T47D (cell line): Measurements from ENCODE around the gene NAP1L1.

Experiments used
- DNase-seq, 2 experiments: peaks; one replicate each; pipeline versions ENCODE4 v3.0.0 to v3.0.0-alpha.2; 2011 to 2012; ENCODE audit warnings: low read depth in 1 of 2, low spot score in 1 of 2
- JUND ChIP-seq: IDR thresholded peaks from 2 replicates; pipeline ENCODE4 v1.6.1; 2012; ENCODE audit warnings: low read depth
- in situ Hi-C: cut with HindIII; loops from 2 replicates; pipeline ENCODE4 v1.10.0; 2016; ENCODE audit warnings: low sequenced_read_pairs, low pct_unique_long_range_greater_than_20kb

The NAP1L1 gene

DNA sequence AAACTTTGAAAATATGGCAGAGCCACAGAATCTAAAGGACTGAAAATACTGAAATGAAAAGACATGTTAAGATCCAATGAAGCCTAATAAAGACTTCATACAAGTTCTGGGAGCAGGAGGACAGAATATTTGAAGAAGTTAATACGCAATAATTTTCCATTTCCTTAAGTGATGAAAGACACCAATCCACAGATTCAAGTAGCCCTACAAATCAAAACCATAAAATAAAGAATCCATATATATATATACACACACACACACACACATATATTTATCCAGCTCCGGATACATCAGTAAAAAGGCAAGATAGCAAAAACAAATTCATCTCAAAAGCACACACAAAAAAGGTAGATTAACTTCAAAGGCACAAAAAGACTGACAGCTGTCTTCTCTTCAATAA is 5.7 kb downstream of the NAP1L1 start:
- in situ Hi-C loops, result no loop called here
- DNase-seq, result no peak
- no peak for TF ChIP-seq JUND

DNA sequence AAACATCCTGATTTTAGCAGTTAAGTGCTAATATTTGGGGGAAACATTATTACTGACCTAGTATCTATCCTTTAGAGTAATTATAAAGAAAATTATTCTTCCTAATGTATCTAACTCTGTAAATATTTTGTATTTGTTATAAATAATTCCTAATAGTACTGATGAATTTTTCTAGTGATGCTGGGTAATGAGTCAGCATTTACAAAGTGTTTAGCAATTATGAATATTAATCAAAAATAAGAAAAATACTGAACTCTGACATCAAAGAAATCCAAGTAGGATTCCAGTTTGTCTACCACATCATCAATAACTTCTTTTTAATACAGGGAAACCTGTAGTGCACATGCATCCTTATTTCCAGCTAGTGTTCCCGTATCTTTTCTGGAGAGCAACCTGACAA is 9.0 kb downstream of the NAP1L1 start:
- TF ChIP-seq JUND, result no peak
- in situ Hi-C loops, result no loop called here
- no peak for DNase-seq

DNA sequence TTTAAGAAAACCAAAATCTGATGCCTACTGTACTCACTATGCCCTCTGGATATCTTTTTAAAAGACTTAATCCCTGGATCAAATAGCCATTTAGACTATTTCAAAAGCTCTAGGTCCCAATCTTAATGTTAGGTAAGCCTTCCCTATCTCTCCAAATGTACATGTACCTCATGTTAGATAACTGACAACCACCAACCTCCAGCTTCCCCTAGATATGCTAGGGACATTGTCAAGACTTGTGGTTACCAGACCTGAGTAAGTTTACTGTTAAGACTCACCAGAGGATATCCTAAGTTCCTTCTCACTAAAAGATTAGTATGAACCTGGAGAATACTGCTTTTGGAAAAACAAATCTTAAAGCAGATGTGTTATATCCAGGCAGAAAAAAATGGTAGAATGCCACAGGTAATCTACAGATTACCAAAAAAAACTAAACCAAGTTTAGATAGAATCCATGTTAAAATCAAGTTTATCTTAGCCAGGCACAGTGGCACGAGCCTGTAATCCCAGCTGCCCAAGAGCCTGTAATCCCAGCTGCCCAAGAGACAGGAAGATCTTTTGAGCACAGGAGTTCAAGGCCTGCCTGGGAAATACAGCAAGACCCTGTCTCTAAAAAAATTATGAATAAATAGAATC is 9.7 kb downstream of the NAP1L1 start:
- no peak for DNase-seq
- TF ChIP-seq JUND, result no peak
- in situ Hi-C loops, result no loop called here

DNA sequence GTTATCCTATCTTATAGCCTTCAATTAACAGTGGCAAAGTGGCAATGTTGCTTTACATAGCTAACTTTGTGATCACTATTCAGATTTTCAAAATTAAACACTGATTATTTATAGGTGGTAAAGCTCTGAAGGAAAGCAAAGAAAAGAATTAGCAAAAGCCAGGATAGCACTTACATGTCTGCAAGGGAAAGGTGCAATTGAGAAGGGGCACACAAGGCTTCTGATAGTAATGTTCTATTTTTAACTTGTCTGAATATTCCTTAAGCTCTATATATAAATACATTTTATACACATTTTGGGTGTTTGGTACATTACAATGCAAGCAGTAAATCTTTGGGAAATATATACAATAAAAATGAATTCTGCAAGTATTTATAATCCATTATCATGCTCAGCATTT is 10.9 kb downstream of the NAP1L1 start:
- DNase-seq, result no peak
- in situ Hi-C loops, result no loop called here
- no peak for TF ChIP-seq JUND

DNA sequence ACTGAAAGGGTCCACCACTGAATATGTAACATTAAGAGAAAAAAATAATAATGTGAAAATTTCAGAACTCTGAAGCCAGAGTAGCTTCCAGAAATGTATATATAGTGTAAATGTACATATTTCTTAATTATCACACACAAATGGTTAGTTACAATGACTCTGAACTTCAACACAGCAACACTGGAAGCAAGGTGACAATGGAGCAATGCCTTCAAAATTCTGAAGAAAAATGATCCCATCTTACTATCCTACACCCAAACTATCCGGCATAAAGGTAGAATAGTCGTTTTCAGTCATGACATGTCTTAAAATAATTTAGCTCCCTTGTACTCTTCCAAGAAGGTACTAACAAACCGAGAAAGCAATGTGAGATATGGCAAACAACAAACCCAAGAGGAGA is 11.9 kb downstream of the NAP1L1 start:
- TF ChIP-seq JUND, result no peak
- no peak for DNase-seq
- in situ Hi-C loops, result no loop called here

DNA sequence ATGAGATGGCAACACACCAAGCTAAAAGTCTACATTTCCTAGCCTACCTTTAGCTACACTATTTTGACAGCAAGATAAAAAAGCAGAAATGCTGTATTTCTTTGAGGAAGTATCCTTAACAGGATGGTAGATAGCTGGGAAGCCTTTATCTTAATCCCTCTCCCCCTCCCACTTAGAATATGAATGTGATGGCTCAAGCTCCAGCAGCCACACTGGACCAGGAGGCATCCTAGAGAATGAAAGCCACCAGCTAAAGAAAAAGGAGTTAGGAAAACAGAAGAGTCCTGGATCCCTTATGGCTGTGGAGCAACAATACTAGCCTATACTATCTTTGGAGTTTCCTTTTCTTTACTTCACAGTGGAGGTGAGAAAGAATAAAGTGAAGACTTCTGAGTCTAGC is 15.1 kb downstream of the NAP1L1 start:
- in situ Hi-C loops, result no loop called here
- DNase-seq, result no peak
- TF ChIP-seq JUND, result no peak

DNA sequence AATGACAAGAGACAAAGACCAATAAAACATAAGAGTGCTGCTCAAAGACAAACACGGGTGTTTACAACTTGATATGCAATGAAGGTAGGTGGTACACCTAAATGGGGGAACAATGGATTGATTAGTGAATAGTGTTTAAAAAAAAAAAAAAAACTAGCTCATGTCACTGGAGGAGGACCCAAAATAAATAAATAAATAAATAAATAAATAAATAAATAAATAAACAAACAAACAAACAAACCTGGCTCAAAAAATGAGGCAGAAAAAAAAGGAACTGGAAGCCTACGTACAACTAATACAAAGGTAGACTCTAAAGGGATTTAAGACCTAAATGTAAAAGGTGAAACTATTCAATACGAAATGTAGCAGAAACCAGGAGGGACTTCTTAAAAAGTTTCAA is 18.6 kb downstream of the NAP1L1 start:
- TF ChIP-seq JUND, result no peak
- no peak for DNase-seq
- in situ Hi-C loops, result no loop called here

DNA sequence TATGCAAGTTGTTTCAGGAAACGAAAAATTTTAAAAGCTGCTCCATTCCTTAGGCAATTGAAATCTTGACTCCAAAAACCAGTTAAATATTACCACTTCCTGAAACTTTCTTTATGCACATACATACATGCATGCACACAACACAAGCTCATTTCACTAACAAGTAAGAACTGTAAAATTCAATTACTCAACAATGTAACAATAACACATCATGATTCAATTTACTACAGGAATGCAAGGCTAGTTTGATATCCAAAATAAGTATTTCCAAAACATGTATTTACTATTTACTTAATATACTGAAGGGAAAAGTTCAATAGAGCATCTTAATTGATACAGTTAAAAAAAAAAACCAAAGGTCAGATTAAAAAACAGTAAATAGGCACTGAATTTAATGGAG is 19.6 kb downstream of the NAP1L1 start:
- no peak for DNase-seq
- in situ Hi-C loops, result no loop called here

DNA sequence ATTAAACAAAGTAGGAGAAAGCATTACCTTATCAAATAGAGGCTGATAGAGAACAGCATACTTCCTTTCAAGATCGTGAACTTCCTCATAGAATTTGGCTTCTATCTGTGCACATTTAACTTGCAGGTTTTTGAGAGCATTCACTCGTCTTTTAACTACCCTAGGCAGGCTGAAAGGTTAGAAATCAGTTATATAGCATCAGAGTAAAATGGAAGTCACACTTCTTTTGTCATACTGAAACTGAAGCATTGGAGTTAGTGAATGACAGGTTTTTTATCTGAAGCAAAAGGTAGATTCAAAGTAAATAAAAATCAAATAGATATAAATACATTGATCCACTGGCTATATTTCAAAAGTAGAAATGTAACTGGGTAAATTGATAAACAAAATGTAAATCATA is 24.4 kb downstream of the NAP1L1 start:
- TF ChIP-seq JUND, result no peak
- in situ Hi-C loops, result no loop called here
- DNase-seq, result no peak

More for the DNA sequence above, 19.6 kb downstream of the NAP1L1 start:
- TF ChIP-seq JUND, result no peak

DNA sequence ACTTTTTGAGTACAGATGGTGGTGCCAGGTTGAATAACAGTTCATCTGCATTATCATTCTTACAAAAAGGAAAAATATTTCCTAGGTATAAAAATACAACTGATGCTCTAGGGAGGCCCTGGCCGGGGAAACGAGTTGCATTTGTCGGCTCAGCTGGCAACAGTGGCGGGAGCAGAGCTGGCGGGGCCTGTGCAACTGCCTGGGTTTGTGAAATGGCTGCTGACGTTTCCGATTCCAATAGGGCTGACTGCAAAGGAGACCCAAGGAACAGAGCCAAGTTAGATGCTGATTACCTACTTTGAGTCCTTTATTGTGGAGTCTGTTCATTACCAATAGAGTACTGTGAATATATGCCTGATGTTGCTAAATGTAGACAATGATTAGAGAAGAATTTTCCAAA is 27.2 kb downstream of the NAP1L1 start:
- TF ChIP-seq JUND, result no peak
- in situ Hi-C loops, result no loop called here
- DNase-seq, result no peak

DNA sequence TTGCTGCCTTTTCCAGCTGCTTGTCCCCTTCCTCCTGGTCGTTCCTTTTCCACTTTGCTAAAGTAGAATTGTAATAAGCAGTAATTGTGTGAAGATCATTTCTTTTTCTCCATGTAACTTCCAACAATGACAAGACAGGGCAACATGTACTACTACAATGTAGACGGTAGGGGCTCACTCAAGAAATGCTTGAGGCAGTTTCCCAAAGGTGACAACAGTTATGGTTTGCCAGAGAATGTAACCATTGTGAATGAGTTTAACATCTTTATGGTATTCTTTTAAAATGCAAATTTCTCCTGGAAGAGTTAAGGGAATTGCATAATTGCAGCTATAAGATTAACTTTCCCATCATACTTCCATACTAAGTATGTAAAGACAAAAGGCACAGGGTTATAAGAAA is 29.1 kb downstream of the NAP1L1 start:
- in situ Hi-C loops, result no loop called here
- no peak for TF ChIP-seq JUND
- DNase-seq, result no peak

DNA sequence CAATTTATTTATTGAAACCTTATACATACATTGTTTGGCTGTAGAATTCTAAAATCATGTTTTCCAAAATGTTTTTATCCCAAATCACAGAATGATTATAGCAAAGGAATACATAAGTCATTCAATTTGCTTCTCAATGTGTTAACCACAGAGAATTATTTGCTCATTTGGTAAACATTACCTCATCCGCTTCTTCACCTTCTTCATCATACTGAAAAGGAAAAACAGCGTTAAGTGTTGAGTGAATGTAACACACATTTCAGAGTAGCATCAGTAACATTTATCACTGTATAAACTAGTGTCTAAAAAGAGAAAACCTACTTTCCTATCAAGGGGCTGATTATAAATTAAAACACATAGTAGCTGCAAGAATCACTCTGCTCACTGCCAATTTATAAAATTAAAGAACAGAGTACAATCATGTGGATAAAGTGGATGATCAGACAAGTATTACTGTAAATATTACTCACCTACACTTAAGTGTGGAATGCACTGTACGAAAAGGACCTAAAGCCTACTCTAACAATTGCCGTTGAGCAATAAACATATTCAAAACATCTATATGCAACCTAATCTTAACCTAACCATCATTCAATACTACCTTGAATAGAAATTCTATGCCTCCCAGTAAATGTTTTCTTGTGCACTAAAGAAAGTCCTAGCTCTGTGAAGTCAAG is 34.8 kb downstream of the NAP1L1 start:
- in situ Hi-C loops, result no loop called here
- TF ChIP-seq JUND, result no peak
- no peak for DNase-seq

DNA sequence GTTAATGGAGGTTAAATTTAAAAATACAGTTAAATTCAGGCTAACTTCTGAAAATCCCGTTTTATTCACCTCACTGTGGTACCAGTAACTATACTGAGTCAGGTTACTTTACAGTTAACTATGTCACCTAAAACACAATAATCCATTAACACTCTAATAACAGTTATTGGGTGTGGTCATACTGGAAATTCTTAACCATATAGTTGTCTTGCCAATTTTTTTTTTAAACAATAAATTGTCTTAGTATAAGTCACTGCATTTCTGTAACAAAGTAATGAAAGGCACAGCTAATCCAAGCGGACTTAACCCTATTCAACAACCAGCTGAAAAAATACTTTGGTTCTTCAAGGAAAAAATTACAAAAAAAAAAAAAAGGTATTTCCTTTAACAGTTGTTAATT is 36.7 kb downstream of the NAP1L1 start:
- no peak for TF ChIP-seq JUND
- DNase-seq, result no peak
- in situ Hi-C loops, result no loop called here

DNA sequence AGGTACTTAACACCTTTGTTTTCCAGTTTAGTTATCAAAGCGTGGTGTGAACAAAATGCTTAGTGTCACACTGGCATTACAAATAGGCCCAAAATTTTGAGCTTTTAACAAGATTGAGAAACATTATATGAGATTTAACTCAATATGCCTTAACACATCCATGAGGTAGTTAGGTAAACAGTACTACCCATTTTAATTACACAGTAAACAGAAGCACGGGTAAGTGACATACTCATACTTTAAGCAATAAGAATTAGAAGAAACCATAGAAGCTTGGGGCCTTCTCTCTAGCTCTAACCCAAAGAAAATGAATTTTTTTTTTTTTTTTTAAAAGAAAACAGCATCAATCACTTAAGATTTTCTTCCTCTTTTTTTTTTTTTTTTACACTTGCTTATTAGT is 37.4 kb downstream of the NAP1L1 start:
- no peak for TF ChIP-seq JUND
- in situ Hi-C loops, result no loop called here

More for the DNA sequence above, 37.4 kb downstream of the NAP1L1 start:
- DNase-seq, result no peak
